ENCODE measurements around the gene ANKRD50.

DNA sequence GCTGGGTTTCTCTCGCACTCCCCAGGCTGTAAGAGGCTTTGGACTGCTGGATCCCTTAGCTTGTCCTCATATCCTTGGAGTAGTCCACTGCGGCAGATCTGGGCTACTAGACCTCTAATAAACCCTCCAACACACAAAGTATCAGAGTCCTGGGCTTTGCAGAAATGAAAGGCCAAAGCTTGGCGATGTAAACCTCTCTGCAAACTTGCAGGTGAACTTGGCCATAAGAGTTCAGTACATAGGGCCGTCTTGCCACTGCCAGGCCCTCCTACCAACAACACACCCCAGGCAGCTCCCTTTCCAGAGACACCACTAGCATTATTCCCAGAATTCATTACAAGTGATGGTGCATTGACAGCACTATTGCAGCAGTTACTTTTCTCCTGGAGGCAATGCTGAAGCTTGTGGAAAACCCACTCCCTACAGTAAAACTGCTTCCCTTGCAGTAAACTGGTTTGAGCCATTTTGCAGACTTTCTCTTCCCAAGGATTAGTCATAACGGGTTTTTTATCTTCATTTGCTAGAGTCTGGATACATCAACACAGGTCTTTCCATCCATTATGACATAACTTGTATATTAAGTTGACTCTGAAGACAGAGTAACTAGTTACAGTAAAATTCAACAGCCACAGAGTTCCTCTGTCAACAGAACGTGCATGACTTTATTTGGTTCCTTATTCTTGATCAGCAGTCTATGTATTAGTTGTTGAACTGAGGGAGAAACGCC is 2.4 kb downstream of the ANKRD50 start:
- TF ChIP-seq, protein P1, sequence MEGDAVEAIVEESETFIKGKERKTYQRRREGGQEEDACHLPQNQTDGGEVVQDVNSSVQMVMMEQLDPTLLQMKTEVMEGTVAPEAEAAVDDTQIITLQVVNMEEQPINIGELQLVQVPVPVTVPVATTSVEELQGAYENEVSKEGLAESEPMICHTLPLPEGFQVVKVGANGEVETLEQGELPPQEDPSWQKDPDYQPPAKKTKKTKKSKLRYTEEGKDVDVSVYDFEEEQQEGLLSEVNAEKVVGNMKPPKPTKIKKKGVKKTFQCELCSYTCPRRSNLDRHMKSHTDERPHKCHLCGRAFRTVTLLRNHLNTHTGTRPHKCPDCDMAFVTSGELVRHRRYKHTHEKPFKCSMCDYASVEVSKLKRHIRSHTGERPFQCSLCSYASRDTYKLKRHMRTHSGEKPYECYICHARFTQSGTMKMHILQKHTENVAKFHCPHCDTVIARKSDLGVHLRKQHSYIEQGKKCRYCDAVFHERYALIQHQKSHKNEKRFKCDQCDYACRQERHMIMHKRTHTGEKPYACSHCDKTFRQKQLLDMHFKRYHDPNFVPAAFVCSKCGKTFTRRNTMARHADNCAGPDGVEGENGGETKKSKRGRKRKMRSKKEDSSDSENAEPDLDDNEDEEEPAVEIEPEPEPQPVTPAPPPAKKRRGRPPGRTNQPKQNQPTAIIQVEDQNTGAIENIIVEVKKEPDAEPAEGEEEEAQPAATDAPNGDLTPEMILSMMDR (CRISPR knock-in tag; IDR thresholded peaks at IDR 0.05) = no peak
- TF ChIP-seq TAF1 (CRISPR knock-in tag; IDR thresholded peaks at IDR 0.05) (no peak), POLR2A (IDR thresholded peaks at IDR 0.05; ENCODE audit: insufficient read depth in 1 of 2, low read depth in 2 of 2, low read length in 2 of 2) (no peak), MEIS1 (CRISPR knock-in tag; IDR thresholded peaks at IDR 0.05; ENCODE audit: borderline replicate concordance) (no peak), TARDBP (CRISPR knock-in tag; IDR thresholded peaks at IDR 0.05) (no peak), ZNF280B (CRISPR knock-in tag; IDR thresholded peaks at IDR 0.05; ENCODE audit: borderline replicate concordance) (no peak), BATF2 (CRISPR knock-in tag; IDR thresholded peaks at IDR 0.05) (no peak), NFE2L1 (CRISPR knock-in tag; IDR thresholded peaks at IDR 0.05; ENCODE audit: borderline replicate concordance) (no peak), CHCHD3 (CRISPR knock-in tag; IDR thresholded peaks at IDR 0.05) (no peak)
- TF ChIP-seq, protein P2, sequence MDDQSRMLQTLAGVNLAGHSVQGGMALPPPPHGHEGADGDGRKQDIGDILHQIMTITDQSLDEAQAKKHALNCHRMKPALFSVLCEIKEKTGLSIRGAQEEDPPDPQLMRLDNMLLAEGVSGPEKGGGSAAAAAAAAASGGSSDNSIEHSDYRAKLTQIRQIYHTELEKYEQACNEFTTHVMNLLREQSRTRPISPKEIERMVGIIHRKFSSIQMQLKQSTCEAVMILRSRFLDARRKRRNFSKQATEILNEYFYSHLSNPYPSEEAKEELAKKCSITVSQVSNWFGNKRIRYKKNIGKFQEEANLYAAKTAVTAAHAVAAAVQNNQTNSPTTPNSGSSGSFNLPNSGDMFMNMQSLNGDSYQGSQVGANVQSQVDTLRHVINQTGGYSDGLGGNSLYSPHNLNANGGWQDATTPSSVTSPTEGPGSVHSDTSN (CRISPR knock-in tag; IDR thresholded peaks at IDR 0.05; ENCODE audit: borderline replicate concordance) = no peak
- TF ChIP-seq, protein P3, sequence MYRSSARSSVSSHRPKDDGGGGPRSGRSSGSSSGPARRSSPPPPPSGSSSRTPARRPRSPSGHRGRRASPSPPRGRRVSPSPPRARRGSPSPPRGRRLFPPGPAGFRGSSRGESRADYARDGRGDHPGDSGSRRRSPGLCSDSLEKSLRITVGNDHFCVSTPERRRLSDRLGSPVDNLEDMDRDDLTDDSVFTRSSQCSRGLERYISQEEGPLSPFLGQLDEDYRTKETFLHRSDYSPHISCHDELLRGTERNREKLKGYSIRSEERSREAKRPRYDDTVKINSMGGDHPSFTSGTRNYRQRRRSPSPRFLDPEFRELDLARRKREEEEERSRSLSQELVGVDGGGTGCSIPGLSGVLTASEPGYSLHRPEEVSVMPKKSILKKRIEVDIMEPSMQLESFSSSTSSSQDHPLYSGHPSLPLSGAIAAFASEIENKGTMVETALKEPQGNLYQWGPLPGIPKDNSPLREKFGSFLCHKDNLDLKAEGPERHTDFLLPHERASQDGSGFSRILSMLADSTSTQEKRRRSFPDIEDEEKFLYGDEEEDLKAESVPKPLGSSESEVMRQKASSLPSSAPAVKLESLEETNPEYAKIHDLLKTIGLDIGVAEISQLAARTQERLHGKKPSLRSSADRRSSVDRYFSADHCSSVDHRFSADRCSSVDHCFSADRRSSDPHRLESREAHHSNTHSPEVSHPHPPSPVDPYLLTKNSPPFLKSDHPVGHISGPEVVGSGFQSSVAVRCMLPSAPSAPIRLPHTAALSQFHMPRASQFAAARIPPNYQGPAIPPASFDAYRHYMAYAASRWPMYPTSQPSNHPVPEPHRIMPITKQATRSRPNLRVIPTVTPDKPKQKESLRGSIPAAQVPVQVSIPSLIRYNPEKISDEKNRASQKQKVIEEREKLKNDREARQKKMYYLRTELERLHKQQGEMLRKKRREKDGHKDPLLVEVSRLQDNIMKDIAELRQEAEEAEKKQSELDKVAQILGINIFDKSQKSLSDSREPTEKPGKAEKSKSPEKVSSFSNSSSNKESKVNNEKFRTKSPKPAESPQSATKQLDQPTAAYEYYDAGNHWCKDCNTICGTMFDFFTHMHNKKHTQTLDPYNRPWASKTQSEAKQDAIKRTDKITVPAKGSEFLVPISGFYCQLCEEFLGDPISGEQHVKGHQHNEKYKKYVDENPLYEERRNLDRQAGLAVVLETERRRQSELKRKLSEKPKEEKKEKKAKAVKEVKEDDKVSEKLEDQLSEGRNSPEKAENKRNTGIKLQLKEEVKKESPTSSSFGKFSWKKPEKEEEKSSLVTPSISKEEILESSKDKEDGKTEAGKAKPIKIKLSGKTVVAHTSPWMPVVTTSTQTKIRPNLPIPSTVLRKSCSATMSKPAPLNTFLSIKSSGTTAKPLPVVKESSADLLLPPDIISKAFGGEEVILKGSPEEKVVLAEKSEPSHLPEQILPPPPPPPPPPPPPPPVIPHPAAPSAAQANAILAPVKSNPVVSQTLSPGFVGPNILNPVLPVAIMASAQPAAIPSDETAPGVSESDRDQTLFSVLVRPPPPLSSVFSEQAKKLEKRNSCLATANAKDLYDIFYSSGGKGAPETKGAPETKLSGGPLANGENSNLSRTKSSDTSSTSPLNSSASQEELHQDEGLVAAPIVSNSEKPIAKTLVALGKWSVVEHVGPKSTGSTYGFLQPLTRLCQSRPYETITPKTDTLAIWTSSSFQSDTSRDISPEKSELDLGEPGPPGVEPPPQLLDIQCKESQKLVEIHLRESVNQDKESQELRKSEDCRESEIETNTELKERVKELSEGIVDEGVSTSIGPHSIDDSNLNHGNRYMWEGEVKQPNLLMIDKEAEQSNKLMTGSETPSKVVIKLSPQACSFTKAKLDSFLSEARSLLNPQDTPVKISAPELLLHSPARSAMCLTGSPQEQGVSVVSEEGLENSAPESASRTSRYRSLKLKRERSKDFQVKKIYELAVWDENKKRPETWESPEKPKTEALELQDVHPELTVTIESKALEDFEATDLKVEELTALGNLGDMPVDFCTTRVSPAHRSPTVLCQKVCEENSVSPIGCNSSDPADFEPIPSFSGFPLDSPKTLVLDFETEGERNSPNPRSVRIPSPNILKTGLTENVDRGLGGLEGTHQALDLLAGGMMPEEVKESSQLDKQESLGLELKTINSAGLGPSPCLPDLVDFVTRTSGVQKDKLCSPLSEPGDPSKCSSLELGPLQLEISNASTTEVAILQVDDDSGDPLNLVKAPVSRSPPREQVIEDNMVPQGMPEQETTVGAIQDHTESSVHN (CRISPR knock-in tag; IDR thresholded peaks at IDR 0.05) = no peak
- TF ChIP-seq, protein P4, sequence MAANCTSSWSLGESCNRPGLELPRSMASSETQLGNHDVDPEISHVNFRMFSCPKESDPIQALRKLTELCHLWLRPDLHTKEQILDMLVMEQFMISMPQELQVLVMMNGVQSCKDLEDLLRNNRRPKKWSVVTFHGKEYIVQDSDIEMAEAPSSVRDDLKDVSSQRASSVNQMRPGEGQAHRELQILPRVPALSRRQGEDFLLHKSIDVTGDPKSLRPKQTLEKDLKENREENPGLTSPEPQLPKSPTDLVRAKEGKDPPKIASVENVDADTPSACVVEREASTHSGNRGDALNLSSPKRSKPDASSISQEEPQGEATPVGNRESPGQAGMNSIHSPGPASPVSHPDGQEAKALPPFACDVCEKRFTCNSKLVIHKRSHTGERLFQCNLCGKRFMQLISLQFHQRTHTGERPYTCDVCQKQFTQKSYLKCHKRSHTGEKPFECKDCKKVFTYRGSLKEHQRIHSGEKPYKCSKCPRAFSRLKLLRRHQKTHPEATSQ (CRISPR knock-in tag; IDR thresholded peaks at IDR 0.05; ENCODE audit: borderline replicate concordance) = no peak
